ENCODE measurements around the gene TYRP1.

GRCh38 chr9:12737871-12738270 is 44.7 kb downstream of the TYRP1 start:
- TF ChIP-seq CTCF (IDR thresholded peaks at IDR 0.05) (no peak), POLR2AphosphoS5 (IDR thresholded peaks at IDR 0.05) (no peak), POLR2A (IDR thresholded peaks at IDR 0.05; ENCODE audit: low read depth) (no peak), EP300 (IDR thresholded peaks at IDR 0.05) (no peak)
